Astrocyte (in vitro differentiated cells and primary cell): ENCODE results near the gene AKAP13. TPM values are rescaled to one million over a fixed set of nuclear protein-coding genes. Genes with fewer than 3 reads are reported as not detected.

Experiments
- DNase-seq: peaks from one replicate; pipeline ENCODE4 v3.0.0-alpha.2; 2010; ENCODE audit warnings: low read depth
- FAIRE-seq: peaks from 2 replicates; lab custom pipeline; 2011; peaks lifted over from hg19 to GRCh38; lab: Jason Lieb, UNC
- H2AFZ ChIP-seq: 2 replicates; pipeline ENCODE4 v1.6.0; 2012; ENCODE audit warnings: low read depth, low read length, inconsistent platforms
- H3K27ac ChIP-seq: 2 replicates; pipeline ENCODE4 v1.5.1; 2011; ENCODE audit warnings: low read depth, low read length, inconsistent platforms
- H3K27me3 ChIP-seq: 2 replicates; pipeline ENCODE4 v1.6.0; 2011; ENCODE audit warnings: low read length, inconsistent platforms; ENCODE audit not compliant: insufficient read depth
- H3K36me3 ChIP-seq: 2 replicates; pipeline ENCODE4 v1.5.1; 2011; ENCODE audit warnings: low read length, inconsistent platforms; ENCODE audit not compliant: insufficient read depth
- H3K4me1 ChIP-seq: 2 replicates; pipeline ENCODE4 v1.5.1; 2011; ENCODE audit warnings: low read length, inconsistent platforms; ENCODE audit not compliant: insufficient read depth
- H3K4me2 ChIP-seq: 2 replicates; pipeline ENCODE4 v1.6.0; 2012; ENCODE audit warnings: low read length, inconsistent platforms
- H3K4me3 ChIP-seq: 2 replicates; pipeline ENCODE4 v1.5.1; 2011; ENCODE audit warnings: low read depth, mild to moderate bottlenecking, low read length, inconsistent platforms; ENCODE audit not compliant: insufficient read depth
- H3K79me2 ChIP-seq: 2 replicates; pipeline ENCODE4 v1.6.0; 2012; ENCODE audit warnings: mild to moderate bottlenecking, low read length, inconsistent platforms; ENCODE audit not compliant: insufficient read depth
- H3K9ac ChIP-seq: 2 replicates; pipeline ENCODE4 v1.6.0; 2012; ENCODE audit warnings: mild to moderate bottlenecking, low read length, inconsistent platforms
- H3K9me3 ChIP-seq: 2 replicates; pipeline ENCODE4 v1.5.1; 2012; ENCODE audit warnings: low read depth, mild to moderate bottlenecking, low read length, inconsistent platforms; ENCODE audit not compliant: insufficient read depth
- H4K20me1 ChIP-seq: 2 replicates; pipeline ENCODE4 v1.6.0; 2012; ENCODE audit warnings: low read length, inconsistent platforms; ENCODE audit not compliant: insufficient read depth
- H3K27ac Mint-ChIP-seq: one replicate; pipeline ENCODE4 v1.8.0; 2021; ENCODE audit warnings: mild to moderate bottlenecking, mixed read lengths; ENCODE audit not compliant: unreplicated experiment
- H3K27me3 Mint-ChIP-seq: one replicate; pipeline ENCODE4 v1.8.0; 2021; ENCODE audit warnings: low read depth, mixed read lengths; ENCODE audit not compliant: unreplicated experiment
- H3K36me3 Mint-ChIP-seq: one replicate; pipeline ENCODE4 v1.8.0; 2021; ENCODE audit warnings: low read depth, mixed read lengths; ENCODE audit not compliant: unreplicated experiment
- H3K4me1 Mint-ChIP-seq: one replicate; pipeline ENCODE4 v1.8.0; 2021; ENCODE audit warnings: low read depth, mixed read lengths; ENCODE audit not compliant: unreplicated experiment
- H3K4me3 Mint-ChIP-seq: one replicate; pipeline ENCODE4 v1.8.0; 2021; ENCODE audit warnings: mild to moderate bottlenecking, moderate library complexity, mixed read lengths; ENCODE audit not compliant: unreplicated experiment
- H3K9me3 Mint-ChIP-seq: one replicate; pipeline ENCODE4 v1.8.0; 2021; ENCODE audit warnings: mild to moderate bottlenecking, mixed read lengths; ENCODE audit not compliant: unreplicated experiment
- CTCF ChIP-seq: IDR thresholded peaks from 2 replicates; pipeline ENCODE4 v1.5.1; 2011; ENCODE audit warnings: low read depth, mild to moderate bottlenecking, inconsistent platforms, low read length, moderate library complexity; ENCODE audit not compliant: insufficient read depth
- EZH2 ChIP-seq: IDR thresholded peaks from 2 replicates; pipeline ENCODE4 v1.6.1; 2012; ENCODE audit warnings: mild to moderate bottlenecking, low read length, inconsistent platforms; ENCODE audit not compliant: insufficient read depth
- total RNA-seq: library from RNA; stranded (reverse); gene quantifications from 2 replicates; pipeline ENCODE4 v1.2.1, GENCODE V29; 2021

Gene AKAP13
- total RNA-seq, 1 donor from 2014 or later, result 98.2 TPM

GRCh38 chr15:85684174-85684710 is 303.8 kb downstream of the AKAP13 start:
- no peaks in the 10 kb centered on the region for H4K20me1 ChIP-seq
- no peak for TF ChIP-seq EZH2
- no peak for TF ChIP-seq CTCF
- H3K4me2 ChIP-seq, result no peak overlapping the region
- H3K9ac ChIP-seq, result no peak overlapping the region
- no peaks in the 10 kb centered on the region for H3K36me3 Mint-ChIP-seq
- H3K79me2 ChIP-seq, result no peaks in the 10 kb centered on the region
- peaks cover 25% of the 10 kb centered on the region for H3K36me3 ChIP-seq
- H3K27me3 ChIP-seq, result no peaks in the 10 kb centered on the region
- peaks cover under 1% of the 10 kb centered on the region for H3K4me1 ChIP-seq
- H2AFZ ChIP-seq, result no peak overlapping the region
- no peaks in the 10 kb centered on the region for H3K9me3 Mint-ChIP-seq
- H3K4me1 Mint-ChIP-seq, result peaks cover 5% of the 10 kb centered on the region
- H3K27ac Mint-ChIP-seq, result no peak overlapping the region
- H3K4me3 Mint-ChIP-seq, result no peak overlapping the region
- H3K9me3 ChIP-seq, result no peaks in the 10 kb centered on the region
- no peak overlapping the region for H3K27ac ChIP-seq
- FAIRE-seq (no peak), DNase-seq (no peak)
- H3K27me3 Mint-ChIP-seq, result no peaks in the 10 kb centered on the region
- no peak overlapping the region for H3K4me3 ChIP-seq

- H3K36me3 Mint-ChIP-seq, result no peaks in the 10 kb centered on the region
- H3K36me3 ChIP-seq, result peaks cover 25% of the 10 kb centered on the region
These were observed 305.0 kb downstream of the AKAP13 start for GRCh38 chr15:85685356-85685755.

More at GRCh38 chr15:85685356-85685755, 305.0 kb downstream of the AKAP13 start:
- peaks cover 8% of the 10 kb centered on the region for H3K4me1 ChIP-seq
- TF ChIP-seq EZH2 (no peak), CTCF (no peak)
- H3K27ac ChIP-seq, result no peak overlapping the region
- H3K4me2 ChIP-seq, result no peak overlapping the region
- FAIRE-seq (no peak), DNase-seq (no peak)
- H3K79me2 ChIP-seq, result no peaks in the 10 kb centered on the region
- H3K4me3 Mint-ChIP-seq, result no peak overlapping the region
- H3K4me3 ChIP-seq, result no peak overlapping the region
- H2AFZ ChIP-seq, result no peak overlapping the region
- no peaks in the 10 kb centered on the region for H3K27me3 ChIP-seq
- peaks cover 14% of the 10 kb centered on the region for H3K4me1 Mint-ChIP-seq
- no peak overlapping the region for H3K9ac ChIP-seq
- no peaks in the 10 kb centered on the region for H3K9me3 ChIP-seq
- H3K27ac Mint-ChIP-seq, result no peak overlapping the region
- H3K9me3 Mint-ChIP-seq, result no peaks in the 10 kb centered on the region
- no peaks in the 10 kb centered on the region for H4K20me1 ChIP-seq
- H3K27me3 Mint-ChIP-seq, result no peaks in the 10 kb centered on the region
